Measurements from ENCODE around the gene TBC1D23. TPM values are rescaled to one million over a fixed set of nuclear protein-coding genes. Genes with fewer than 3 reads are reported as not detected.

Gene TBC1D23
- total and polyA plus RNA-seq, 7 experiments from 2014 or later, result 14.0 to 42.4 (median 31.9) TPM

DNA sequence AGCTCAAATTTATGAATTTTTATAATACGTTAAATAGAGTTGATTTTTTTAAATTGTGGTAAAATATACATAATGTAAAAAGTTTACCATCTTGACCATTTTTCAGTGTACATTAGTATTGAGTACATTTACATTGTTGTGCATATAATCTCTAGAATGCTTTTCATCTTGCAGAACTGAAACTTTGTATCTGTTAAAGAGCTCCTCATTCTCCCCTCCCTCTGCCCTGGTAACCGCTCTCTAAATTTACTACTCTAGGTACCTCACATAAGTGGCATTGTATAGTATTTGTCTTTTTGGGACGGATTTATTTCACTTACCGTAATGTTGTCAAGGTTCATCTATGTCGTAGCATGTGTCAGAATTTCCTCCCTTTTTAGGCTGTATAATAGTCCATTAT is 13.6 kb downstream of the TBC1D23 start:
- intact Hi-C loops (cut with micrococcal nuclease), result no loop called here
- Mint-ChIP-seq H3K27me3 (no peaks in the 10 kb centered on the region), H3K4me1 (peaks cover 5 to 67% (median 46%) of the 10 kb centered on the region in 7 donors), H3K27ac (peak overlapping the region in 1 of 9 donors; percentile 1), H3K9me3 (no peaks in the 10 kb centered on the region), H3K4me3 (no peak overlapping the region), H3K36me3 (peaks cover 0 to 2% (median 0%) of the 10 kb centered on the region in 5 donors)
- no peak overlapping the region for H3K27ac ChIP-seq (ENCODE audit: low read depth, low read length)
- H3K4me1 ChIP-seq (ENCODE audit: control insufficient read depth in 2 of 2, insufficient read depth in 2 of 2, low read length in 2 of 2), result no peaks in the 10 kb centered on the region
- no peak overlapping the region for H3K4me3 ChIP-seq (ENCODE audit: low read length)
- H3K9me3 ChIP-seq (ENCODE audit: control insufficient read depth in 2 of 3, low read length in 3 of 3), result no peaks in the 10 kb centered on the region
- CTCF ChIA-PET, result no interaction called here
- no peak for ATAC-seq
- no peaks in the 10 kb centered on the region for H3K36me3 ChIP-seq (ENCODE audit: control insufficient read depth in 2 of 3, insufficient read depth in 3 of 3, low read length in 3 of 3)
- no peaks in the 10 kb centered on the region for H3K27me3 ChIP-seq (ENCODE audit: control insufficient read depth in 2 of 2, insufficient read depth in 2 of 2, low read length in 2 of 2)
- POLR2A ChIA-PET, result interaction anchor here (0.5 to 1.0 kb wide), 2 partner anchors 14 to 200 kb away, joined by 3 to 5 read pairs; partner anchors contain the start of gene TBC1D23
- DNase-seq, result no peak

DNA sequence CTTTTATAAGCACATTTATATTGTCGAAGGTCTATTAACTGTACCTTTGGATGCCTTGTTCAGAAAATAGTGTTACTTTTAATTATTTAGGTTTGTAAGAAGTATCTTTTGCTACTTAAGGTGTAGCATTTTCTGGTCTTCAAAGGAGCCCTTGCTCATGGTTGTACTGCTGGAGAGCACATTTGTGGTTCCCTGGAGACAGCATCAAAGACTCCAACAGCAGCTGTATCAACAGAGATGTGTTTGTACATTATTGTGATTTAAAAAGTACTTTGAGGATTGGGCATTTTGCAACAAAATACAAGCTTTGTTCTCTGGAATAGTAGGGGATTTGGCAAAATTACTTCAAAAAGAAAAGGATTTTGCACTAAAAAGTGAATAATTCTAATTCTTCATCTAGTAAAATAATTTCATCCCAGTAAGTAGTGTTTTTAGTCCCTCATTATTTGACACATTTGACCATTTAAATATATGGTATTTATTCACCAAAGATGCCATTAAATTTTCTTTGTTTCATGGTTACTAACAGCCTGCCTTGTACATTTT is 16.5 kb downstream of the TBC1D23 start:
- Mint-ChIP-seq H3K4me1 (peaks cover 0 to 43% (median 24%) of the 10 kb centered on the region in 7 donors), H3K9me3 (no peaks in the 10 kb centered on the region), H3K36me3 (peaks cover 0 to 11% (median 0%) of the 10 kb centered on the region in 5 donors), H3K27me3 (no peaks in the 10 kb centered on the region), H3K4me3 (no peak overlapping the region), H3K27ac (peak overlapping the region in 3 of 9 donors; percentile 2 to 54 (median 22))
- Histone ChIP-seq H3K36me3 (ENCODE audit: control insufficient read depth in 2 of 3, insufficient read depth in 3 of 3, low read length in 3 of 3) (peaks cover 0 to 12% (median 0%) of the 10 kb centered on the region in 3 experiments), H3K27ac (ENCODE audit: low read depth, low read length) (no peak overlapping the region), H3K27me3 (ENCODE audit: control insufficient read depth in 2 of 2, insufficient read depth in 2 of 2, low read length in 2 of 2) (no peaks in the 10 kb centered on the region), H3K4me1 (ENCODE audit: control insufficient read depth in 2 of 2, insufficient read depth in 2 of 2, low read length in 2 of 2) (no peaks in the 10 kb centered on the region), H3K9me3 (ENCODE audit: control insufficient read depth in 2 of 3, low read length in 3 of 3) (no peaks in the 10 kb centered on the region), H3K4me3 (ENCODE audit: low read length) (no peak overlapping the region)
- ATAC-seq (no peak), DNase-seq (no peak)
- ChIA-PET CTCF (interaction anchor here (0.7 to 0.8 kb wide), 2 partner anchors 8 to 186 kb away, joined by 3 read pairs; no protein-coding TSS in a partner anchor), POLR2A (no interaction called here)
- intact Hi-C loops (cut with micrococcal nuclease), result no loop called here

DNA sequence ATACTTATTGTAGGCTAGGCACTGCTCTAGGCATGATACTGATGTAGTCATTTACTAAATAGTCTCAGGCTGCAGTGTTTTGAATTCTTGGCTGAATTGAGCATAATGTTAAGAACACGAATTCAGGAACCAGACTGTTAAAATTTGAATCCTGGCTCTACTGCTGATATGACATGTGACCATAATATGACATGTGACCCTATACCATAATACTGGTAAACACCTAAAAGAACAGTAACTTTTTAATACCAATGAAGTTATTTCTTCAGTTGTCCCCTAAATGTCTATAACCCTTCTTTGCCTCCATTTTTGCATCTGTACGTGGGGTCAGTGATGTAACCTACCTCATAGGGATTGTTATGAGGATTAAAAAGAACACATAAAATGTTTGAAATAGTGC is 18.1 kb downstream of the TBC1D23 start:
- H3K9me3 Mint-ChIP-seq, result no peaks in the 10 kb centered on the region
- POLR2A ChIA-PET, result no interaction called here
- CTCF ChIA-PET, result no interaction called here

GRCh38 chr3:100288288-100288894 is 27.6 kb downstream of the TBC1D23 start:
- no peak overlapping the region for H3K4me3 Mint-ChIP-seq
- peaks cover 0 to 5% (median 0%) of the 10 kb centered on the region in 7 donors for H3K4me1 Mint-ChIP-seq
- Histone ChIP-seq H3K27me3 (ENCODE audit: control insufficient read depth in 2 of 2, insufficient read depth in 2 of 2, low read length in 2 of 2) (no peaks in the 10 kb centered on the region), H3K4me3 (ENCODE audit: low read length) (no peak overlapping the region), H3K27ac (ENCODE audit: low read depth, low read length) (no peak overlapping the region), H3K9me3 (ENCODE audit: control insufficient read depth in 2 of 3, low read length in 3 of 3) (no peaks in the 10 kb centered on the region), H3K36me3 (ENCODE audit: control insufficient read depth in 2 of 3, insufficient read depth in 3 of 3, low read length in 3 of 3) (peaks cover 0 to 19% (median 0%) of the 10 kb centered on the region in 3 experiments), H3K4me1 (ENCODE audit: control insufficient read depth in 2 of 2, insufficient read depth in 2 of 2, low read length in 2 of 2) (no peaks in the 10 kb centered on the region)
- no peak for DNase-seq
- intact Hi-C loops (cut with micrococcal nuclease), result no loop called here
- H3K27ac Mint-ChIP-seq, result no peak overlapping the region
- no peaks in the 10 kb centered on the region for H3K27me3 Mint-ChIP-seq
- ChIA-PET CTCF (no interaction called here), POLR2A (no interaction called here)
- H3K9me3 Mint-ChIP-seq, result no peaks in the 10 kb centered on the region
- ATAC-seq, result no peak
- peaks cover 0 to 36% (median 8%) of the 10 kb centered on the region in 5 donors for H3K36me3 Mint-ChIP-seq

More for the DNA sequence above, 18.1 kb downstream of the TBC1D23 start:
- Histone ChIP-seq H3K36me3 (ENCODE audit: control insufficient read depth in 2 of 3, insufficient read depth in 3 of 3, low read length in 3 of 3) (peaks cover 0 to 21% (median 4%) of the 10 kb centered on the region in 3 experiments), H3K27me3 (ENCODE audit: control insufficient read depth in 2 of 2, insufficient read depth in 2 of 2, low read length in 2 of 2) (no peaks in the 10 kb centered on the region), H3K27ac (ENCODE audit: low read depth, low read length) (no peak overlapping the region), H3K4me1 (ENCODE audit: control insufficient read depth in 2 of 2, insufficient read depth in 2 of 2, low read length in 2 of 2) (no peaks in the 10 kb centered on the region), H3K4me3 (ENCODE audit: low read length) (no peak overlapping the region), H3K9me3 (ENCODE audit: control insufficient read depth in 2 of 3, low read length in 3 of 3) (no peaks in the 10 kb centered on the region)
- DNase-seq (no peak), ATAC-seq (no peak)
- intact Hi-C loops (cut with micrococcal nuclease), result no loop called here
- peaks cover 0 to 11% (median 0%) of the 10 kb centered on the region in 5 donors for H3K36me3 Mint-ChIP-seq
- peaks cover 0 to 35% (median 15%) of the 10 kb centered on the region in 7 donors for H3K4me1 Mint-ChIP-seq
- no peaks in the 10 kb centered on the region for H3K27me3 Mint-ChIP-seq
- H3K27ac Mint-ChIP-seq, result peak overlapping the region in 1 of 9 donors; percentile 14
- no peak overlapping the region for H3K4me3 Mint-ChIP-seq

- ATAC-seq, result peak; percentile 40
- Mint-ChIP-seq H3K27me3 (no peaks in the 10 kb centered on the region), H3K4me3 (no peak overlapping the region), H3K9me3 (no peaks in the 10 kb centered on the region), H3K27ac (peak overlapping the region in 3 of 9 donors; percentile 2 to 65 (median 6)), H3K4me1 (peaks cover 0 to 5% (median 0%) of the 10 kb centered on the region in 7 donors), H3K36me3 (peaks cover 0 to 33% (median 8%) of the 10 kb centered on the region in 5 donors)
- no peaks in the 10 kb centered on the region for H3K27me3 ChIP-seq (ENCODE audit: control insufficient read depth in 2 of 2, insufficient read depth in 2 of 2, low read length in 2 of 2)
- H3K9me3 ChIP-seq (ENCODE audit: control insufficient read depth in 2 of 3, low read length in 3 of 3), result no peaks in the 10 kb centered on the region
- no peaks in the 10 kb centered on the region for H3K4me1 ChIP-seq (ENCODE audit: control insufficient read depth in 2 of 2, insufficient read depth in 2 of 2, low read length in 2 of 2)
- ChIA-PET POLR2A (no interaction called here), CTCF (no interaction called here)
- no peak overlapping the region for H3K27ac ChIP-seq (ENCODE audit: low read depth, low read length)
- DNase-seq, result no peak
- H3K4me3 ChIP-seq (ENCODE audit: low read length), result no peak overlapping the region
- peaks cover 0 to 19% (median 0%) of the 10 kb centered on the region in 3 experiments for H3K36me3 ChIP-seq (ENCODE audit: control insufficient read depth in 2 of 3, insufficient read depth in 3 of 3, low read length in 3 of 3)
- intact Hi-C loops (cut with micrococcal nuclease), result no loop called here
Measured at GRCh38 chr3:100289339-100289738, 28.5 kb downstream of the TBC1D23 start.

GRCh38 chr3:100295089-100295488 is 34.3 kb downstream of the TBC1D23 start:
- Mint-ChIP-seq H3K27me3 (no peaks in the 10 kb centered on the region), H3K9me3 (no peaks in the 10 kb centered on the region), H3K4me1 (peaks cover 0 to 5% (median 0%) of the 10 kb centered on the region in 7 donors), H3K27ac (no peak overlapping the region), H3K36me3 (peaks cover 0 to 29% (median 15%) of the 10 kb centered on the region in 5 donors), H3K4me3 (no peak overlapping the region)
- H3K9me3 ChIP-seq (ENCODE audit: control insufficient read depth in 2 of 3, low read length in 3 of 3), result no peaks in the 10 kb centered on the region
- no peaks in the 10 kb centered on the region for H3K4me1 ChIP-seq (ENCODE audit: control insufficient read depth in 2 of 2, insufficient read depth in 2 of 2, low read length in 2 of 2)
- intact Hi-C loops (cut with micrococcal nuclease), result no loop called here
- peaks cover 0 to 41% (median 0%) of the 10 kb centered on the region in 3 experiments for H3K36me3 ChIP-seq (ENCODE audit: control insufficient read depth in 2 of 3, insufficient read depth in 3 of 3, low read length in 3 of 3)
- POLR2A ChIA-PET, result no interaction called here
- no peaks in the 10 kb centered on the region for H3K27me3 ChIP-seq (ENCODE audit: control insufficient read depth in 2 of 2, insufficient read depth in 2 of 2, low read length in 2 of 2)
- H3K4me3 ChIP-seq (ENCODE audit: low read length), result no peak overlapping the region
- no peak overlapping the region for H3K27ac ChIP-seq (ENCODE audit: low read depth, low read length)
- ATAC-seq (no peak), DNase-seq (no peak)
- CTCF ChIA-PET, result no interaction called here
